Activated T-cell treated with anti-CD3 and anti-CD28 coated beads, Interleukin-2, amount 50 U/mL, for 72 hours (primary cell): ENCODE data around the gene CHRDL2. TPM values are rescaled to one million over a fixed set of nuclear protein-coding genes. Genes with fewer than 3 reads are reported as not detected.

ENCODE experiments used
- ATAC-seq, 2 donors: fragments of 150-1000 bp; cut with Tn5 transposase; replicated peaks in 1 of 2; 2 replicates each; pipeline ENCODE4 v1.10.0; 2021; ENCODE audit warnings: moderate library complexity in 2 of 2, mild to moderate bottlenecking in 1 of 2
- DNase-seq, 2 donors: peaks; one replicate each; pipeline ENCODE4 v3.0.0; 2021 to 2022; ENCODE audit warnings: mixed read lengths in 1 of 2
- H3K27ac Mint-ChIP-seq: one replicate; pipeline ENCODE4 v1.8.0; 2022; ENCODE audit warnings: mild to moderate bottlenecking, moderate library complexity, mixed read lengths
- H3K27me3 Mint-ChIP-seq: one replicate; pipeline ENCODE4 v1.8.0; 2022; ENCODE audit warnings: low read depth, mixed read lengths
- H3K36me3 Mint-ChIP-seq, 2 donors: one replicate each; pipeline ENCODE4 v1.8.0; 2022; ENCODE audit warnings: mixed read lengths in 2 of 2, mild to moderate bottlenecking in 1 of 2; ENCODE audit not compliant: insufficient read depth in 2 of 2
- H3K4me1 Mint-ChIP-seq: one replicate; pipeline ENCODE4 v1.8.0; 2022; ENCODE audit warnings: low read depth, mixed read lengths
- H3K4me3 Mint-ChIP-seq, 2 donors: one replicate each; pipeline ENCODE4 v1.8.0; 2022; ENCODE audit warnings: mild to moderate bottlenecking in 2 of 2, mixed read lengths in 2 of 2, moderate library complexity in 2 of 2
- H3K9me3 Mint-ChIP-seq, 2 donors: one replicate each; pipeline ENCODE4 v1.8.0; 2022; ENCODE audit warnings: mixed read lengths in 2 of 2
- total RNA-seq, 2 donors: library from RNA; stranded (reverse); gene quantifications; one replicate each; pipeline ENCODE4 v1.2.3, GENCODE V29; 2022

CHRDL2 gene
- total RNA-seq, 2 donors from 2014 or later, result not detected

DNA sequence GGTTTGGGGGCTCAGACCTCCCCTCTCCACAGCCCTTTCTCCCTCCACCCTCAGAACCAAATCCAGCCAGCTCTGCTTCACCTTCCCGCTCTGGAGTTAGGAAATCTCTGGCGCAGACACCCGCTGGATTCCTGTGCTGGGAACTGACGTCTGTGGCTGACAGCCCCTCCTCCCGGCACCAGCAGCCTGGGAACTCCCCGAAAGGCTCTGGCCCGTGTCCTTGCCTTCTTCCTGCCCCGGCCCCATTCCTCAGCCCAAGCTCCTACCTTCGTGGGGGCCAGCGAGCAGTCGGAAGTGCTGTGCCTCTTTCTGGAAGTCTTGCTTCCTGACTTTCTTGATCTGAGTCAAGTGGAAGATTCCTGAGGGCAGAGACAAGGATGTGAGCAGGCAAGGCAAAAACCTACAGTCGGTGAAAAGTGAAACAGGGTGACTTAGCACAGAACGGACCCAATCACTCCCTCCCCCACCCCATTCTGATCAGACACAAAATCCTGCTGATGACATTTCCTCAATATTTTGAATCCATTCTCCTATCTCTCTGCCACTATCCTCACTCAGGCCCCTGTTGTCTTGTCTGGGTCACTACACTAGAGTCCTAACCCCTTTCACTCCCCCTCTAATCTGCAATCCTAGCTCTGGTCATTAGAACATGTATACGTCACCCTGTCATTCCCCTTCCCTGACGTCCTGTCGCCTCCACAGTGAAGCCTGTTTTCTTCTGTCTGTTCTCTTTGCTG is 34.1 kb downstream of the CHRDL2 start:
- no peak overlapping the region for H3K27ac Mint-ChIP-seq
- H3K4me3 Mint-ChIP-seq, result no peak overlapping the region
- peaks cover 19% of the 10 kb centered on the region for H3K27me3 Mint-ChIP-seq
- H3K36me3 Mint-ChIP-seq, result no peaks in the 10 kb centered on the region
- no peak for DNase-seq
- no peak for ATAC-seq
- no peaks in the 10 kb centered on the region for H3K9me3 Mint-ChIP-seq
- no peaks in the 10 kb centered on the region for H3K4me1 Mint-ChIP-seq

DNA sequence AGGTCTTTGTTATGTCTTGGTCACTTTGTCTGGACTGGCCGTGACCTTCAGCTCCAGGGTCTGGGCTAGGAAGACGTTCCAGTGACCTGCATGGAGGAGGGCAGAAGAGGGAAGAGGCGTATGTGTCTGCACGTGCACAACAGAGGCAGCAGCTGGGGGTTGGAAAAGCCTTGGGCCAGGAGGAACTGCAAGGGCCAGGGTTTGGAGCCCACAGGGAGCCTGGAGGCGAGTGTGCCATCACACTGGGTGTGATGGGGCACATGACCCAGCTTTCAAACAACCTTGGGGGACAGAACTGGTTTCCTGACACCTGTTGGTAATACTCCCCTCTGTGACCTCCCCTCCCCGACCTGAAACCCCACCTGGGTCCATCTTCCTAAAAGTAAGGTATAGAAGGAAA is 34.7 kb downstream of the CHRDL2 start:
- Mint-ChIP-seq H3K27ac (no peak overlapping the region), H3K27me3 (peaks cover 19% of the 10 kb centered on the region), H3K4me1 (no peaks in the 10 kb centered on the region), H3K4me3 (no peak overlapping the region), H3K36me3 (no peaks in the 10 kb centered on the region), H3K9me3 (no peaks in the 10 kb centered on the region)
- no peak for ATAC-seq
- no peak for DNase-seq

DNA sequence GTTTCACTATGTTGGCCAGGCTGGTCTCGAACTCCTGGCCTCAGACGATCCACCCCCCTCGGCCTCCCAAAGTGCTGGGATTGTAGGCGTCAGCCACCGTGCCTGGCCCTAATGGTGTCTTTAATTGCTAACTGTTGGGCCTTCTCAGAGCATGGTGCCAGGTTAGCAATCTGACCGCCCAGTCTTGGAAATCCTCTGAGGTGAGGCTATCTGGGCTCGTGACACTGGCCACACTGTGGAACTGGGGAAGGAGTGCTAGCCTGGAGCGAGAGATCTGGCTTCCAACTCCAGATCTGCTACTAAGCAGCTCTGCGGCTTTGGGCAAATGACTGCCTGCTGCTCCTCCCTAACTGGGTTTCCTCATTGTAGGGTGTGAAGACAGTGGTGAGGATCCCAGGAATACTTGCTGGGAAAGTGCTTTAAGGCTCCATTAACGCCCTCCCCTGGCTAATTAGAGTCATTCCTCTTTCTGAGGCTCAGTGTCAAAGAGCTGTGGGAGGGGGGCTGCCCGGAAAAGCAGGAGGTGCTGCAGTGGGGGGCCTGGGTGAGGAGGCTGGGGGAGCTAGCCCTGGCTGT is 35.4 kb downstream of the CHRDL2 start:
- Mint-ChIP-seq H3K4me1 (no peaks in the 10 kb centered on the region), H3K27me3 (peaks cover 19% of the 10 kb centered on the region), H3K9me3 (no peaks in the 10 kb centered on the region), H3K27ac (no peak overlapping the region), H3K4me3 (no peak overlapping the region), H3K36me3 (no peaks in the 10 kb centered on the region)
- ATAC-seq (no peak), DNase-seq (no peak)

GRCh38 chr11:74694136-74694930 is 36.9 kb downstream of the CHRDL2 start:
- no peak overlapping the region for H3K4me3 Mint-ChIP-seq
- H3K9me3 Mint-ChIP-seq, result no peaks in the 10 kb centered on the region
- H3K36me3 Mint-ChIP-seq, result no peaks in the 10 kb centered on the region
- DNase-seq (no peak), ATAC-seq (no peak)
- H3K4me1 Mint-ChIP-seq, result no peaks in the 10 kb centered on the region
- peaks cover 19% of the 10 kb centered on the region for H3K27me3 Mint-ChIP-seq
- no peak overlapping the region for H3K27ac Mint-ChIP-seq

- no peak overlapping the region for H3K4me3 Mint-ChIP-seq
- H3K36me3 Mint-ChIP-seq, result no peaks in the 10 kb centered on the region
Observed at GRCh38 chr11:74693531-74693930, 37.7 kb downstream of the CHRDL2 start.

GRCh38 chr11:74691755-74692154 is 39.5 kb downstream of the CHRDL2 start:
- Mint-ChIP-seq H3K9me3 (no peaks in the 10 kb centered on the region), H3K4me3 (no peak overlapping the region), H3K4me1 (peaks cover 5% of the 10 kb centered on the region), H3K27ac (no peak overlapping the region), H3K36me3 (no peaks in the 10 kb centered on the region), H3K27me3 (peaks cover 10% of the 10 kb centered on the region)
- DNase-seq (no peak), ATAC-seq (no peak)

More at GRCh38 chr11:74693531-74693930, 37.7 kb downstream of the CHRDL2 start:
- DNase-seq, result no peak
- no peak for ATAC-seq
- Mint-ChIP-seq H3K9me3 (no peaks in the 10 kb centered on the region), H3K27me3 (peaks cover 19% of the 10 kb centered on the region), H3K27ac (no peak overlapping the region), H3K4me1 (no peaks in the 10 kb centered on the region)

DNA sequence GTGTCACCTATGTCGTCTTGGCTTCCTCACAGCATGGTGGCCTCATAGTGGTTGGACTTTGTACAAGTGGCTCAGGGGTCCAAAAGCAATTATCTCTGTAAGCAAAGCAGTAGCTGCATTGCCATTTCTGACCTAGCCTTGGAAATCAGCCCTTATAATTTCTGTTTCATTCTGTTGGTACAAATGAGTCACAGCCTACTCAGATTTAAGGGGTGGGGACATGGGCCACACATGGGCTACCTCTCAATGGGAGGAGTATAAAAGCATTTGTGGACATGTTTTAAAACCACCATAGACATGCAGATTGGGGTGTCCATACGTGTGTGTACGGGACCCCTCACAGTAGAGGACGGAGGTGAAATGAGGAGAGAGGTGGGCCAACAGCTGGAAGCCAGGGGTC is 41.6 kb downstream of the CHRDL2 start:
- H3K9me3 Mint-ChIP-seq, result no peaks in the 10 kb centered on the region
- peaks cover 5% of the 10 kb centered on the region for H3K4me1 Mint-ChIP-seq
- ATAC-seq (no peak), DNase-seq (no peak)
- no peaks in the 10 kb centered on the region for H3K36me3 Mint-ChIP-seq
- no peak overlapping the region for H3K4me3 Mint-ChIP-seq
- no peak overlapping the region for H3K27ac Mint-ChIP-seq
- H3K27me3 Mint-ChIP-seq, result peaks cover 17% of the 10 kb centered on the region

DNA sequence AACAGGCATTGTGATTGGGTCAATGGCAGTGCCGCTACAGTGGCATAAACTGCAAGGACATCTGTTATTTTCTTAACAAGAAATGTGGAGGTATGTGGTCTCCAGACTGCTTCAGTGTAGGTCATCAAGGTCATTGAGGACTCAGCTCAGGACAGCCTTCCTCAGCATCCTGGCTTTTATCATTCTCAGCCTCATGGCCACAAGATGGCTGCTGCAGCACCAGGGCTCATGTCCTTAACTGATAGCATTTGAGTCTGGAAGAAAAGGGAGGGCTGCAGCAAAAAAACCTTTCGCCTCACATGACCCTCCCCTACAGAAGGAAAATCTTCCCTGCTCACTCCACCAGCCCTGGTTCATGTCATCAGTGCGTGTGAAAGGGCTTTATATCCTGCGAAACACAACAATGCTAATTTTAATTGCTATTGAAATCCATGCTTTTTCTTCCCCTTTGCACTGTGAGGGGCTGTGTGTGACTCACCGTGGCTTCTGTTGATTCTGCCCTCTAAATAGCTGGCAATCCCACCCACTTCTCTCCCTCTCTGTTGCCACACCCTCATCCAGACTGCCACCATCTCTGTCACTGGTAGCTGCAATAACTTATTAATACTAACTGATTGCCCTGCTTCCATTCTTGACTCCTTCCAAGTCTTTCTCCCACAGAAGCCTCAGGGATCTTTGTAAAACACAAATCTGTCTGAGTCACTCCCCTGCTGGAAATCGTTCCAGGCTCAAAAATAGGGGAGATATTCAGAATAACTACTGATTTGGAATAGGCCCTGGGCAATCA is 43.8 kb downstream of the CHRDL2 start:
- Mint-ChIP-seq H3K4me3 (no peak overlapping the region), H3K9me3 (no peaks in the 10 kb centered on the region), H3K27ac (no peak overlapping the region), H3K27me3 (peaks cover 24% of the 10 kb centered on the region), H3K4me1 (peaks cover 11% of the 10 kb centered on the region), H3K36me3 (no peaks in the 10 kb centered on the region)
- DNase-seq (no peak), ATAC-seq (no peak)

GRCh38 chr11:74686792-74687191 is 44.4 kb downstream of the CHRDL2 start:
- H3K27ac Mint-ChIP-seq, result no peak overlapping the region
- H3K4me3 Mint-ChIP-seq, result no peak overlapping the region
- DNase-seq (no peak), ATAC-seq (no peak)
- peaks cover 11% of the 10 kb centered on the region for H3K4me1 Mint-ChIP-seq
- no peaks in the 10 kb centered on the region for H3K36me3 Mint-ChIP-seq
- no peaks in the 10 kb centered on the region for H3K9me3 Mint-ChIP-seq
- H3K27me3 Mint-ChIP-seq, result peaks cover 28% of the 10 kb centered on the region

- no peak overlapping the region for H3K27ac Mint-ChIP-seq
- ATAC-seq, result no peak
- H3K27me3 Mint-ChIP-seq, result peaks cover 32% of the 10 kb centered on the region
- H3K4me3 Mint-ChIP-seq, result no peak overlapping the region
- H3K36me3 Mint-ChIP-seq, result no peaks in the 10 kb centered on the region
- H3K4me1 Mint-ChIP-seq, result peaks cover 11% of the 10 kb centered on the region
- DNase-seq, result no peak
- H3K9me3 Mint-ChIP-seq, result no peaks in the 10 kb centered on the region
Observed at GRCh38 chr11:74685905-74686304, 45.3 kb downstream of the CHRDL2 start.

DNA sequence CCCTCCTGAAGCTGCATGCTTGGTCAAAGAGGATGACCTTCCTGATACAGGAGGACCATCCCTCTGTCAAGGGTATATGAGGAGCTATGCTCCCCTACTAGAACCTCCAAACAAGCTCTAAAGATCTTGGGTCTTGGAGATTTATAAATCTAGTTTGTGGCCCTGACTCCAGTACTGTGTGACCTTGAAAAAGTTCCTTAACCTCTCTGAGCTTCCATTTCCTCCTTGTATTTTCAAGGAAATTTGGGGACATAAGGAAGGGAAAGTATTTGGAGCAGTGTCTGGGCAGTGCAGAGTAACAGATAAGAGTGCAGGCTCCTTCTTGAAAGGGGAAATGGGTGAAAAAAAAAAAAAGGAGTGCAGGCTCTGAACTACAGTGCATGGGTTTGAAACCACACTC is 45.9 kb downstream of the CHRDL2 start:
- no peaks in the 10 kb centered on the region for H3K9me3 Mint-ChIP-seq

GRCh38 chr11:74684661-74685060 is 46.6 kb downstream of the CHRDL2 start:
- Mint-ChIP-seq H3K4me3 (no peak overlapping the region), H3K27me3 (peaks cover 37% of the 10 kb centered on the region), H3K27ac (no peak overlapping the region), H3K36me3 (no peaks in the 10 kb centered on the region), H3K4me1 (peaks cover 11% of the 10 kb centered on the region), H3K9me3 (no peaks in the 10 kb centered on the region)
- ATAC-seq (no peak), DNase-seq (no peak)

More for the DNA sequence above, 45.9 kb downstream of the CHRDL2 start:
- no peak for DNase-seq
- ATAC-seq, result no peak
- H3K36me3 Mint-ChIP-seq, result no peaks in the 10 kb centered on the region
- H3K4me1 Mint-ChIP-seq, result peaks cover 11% of the 10 kb centered on the region
- H3K27ac Mint-ChIP-seq, result no peak overlapping the region
- H3K4me3 Mint-ChIP-seq, result no peak overlapping the region
- H3K27me3 Mint-ChIP-seq, result peaks cover 32% of the 10 kb centered on the region
